ENCODE measurements around the gene PROSER2.
"Not testable (repeated sequence)": the region's sequence is repeated elsewhere in the genome, so short reads cannot be mapped to it uniquely, and the experiment has no call there.

PROSER2 gene

DNA sequence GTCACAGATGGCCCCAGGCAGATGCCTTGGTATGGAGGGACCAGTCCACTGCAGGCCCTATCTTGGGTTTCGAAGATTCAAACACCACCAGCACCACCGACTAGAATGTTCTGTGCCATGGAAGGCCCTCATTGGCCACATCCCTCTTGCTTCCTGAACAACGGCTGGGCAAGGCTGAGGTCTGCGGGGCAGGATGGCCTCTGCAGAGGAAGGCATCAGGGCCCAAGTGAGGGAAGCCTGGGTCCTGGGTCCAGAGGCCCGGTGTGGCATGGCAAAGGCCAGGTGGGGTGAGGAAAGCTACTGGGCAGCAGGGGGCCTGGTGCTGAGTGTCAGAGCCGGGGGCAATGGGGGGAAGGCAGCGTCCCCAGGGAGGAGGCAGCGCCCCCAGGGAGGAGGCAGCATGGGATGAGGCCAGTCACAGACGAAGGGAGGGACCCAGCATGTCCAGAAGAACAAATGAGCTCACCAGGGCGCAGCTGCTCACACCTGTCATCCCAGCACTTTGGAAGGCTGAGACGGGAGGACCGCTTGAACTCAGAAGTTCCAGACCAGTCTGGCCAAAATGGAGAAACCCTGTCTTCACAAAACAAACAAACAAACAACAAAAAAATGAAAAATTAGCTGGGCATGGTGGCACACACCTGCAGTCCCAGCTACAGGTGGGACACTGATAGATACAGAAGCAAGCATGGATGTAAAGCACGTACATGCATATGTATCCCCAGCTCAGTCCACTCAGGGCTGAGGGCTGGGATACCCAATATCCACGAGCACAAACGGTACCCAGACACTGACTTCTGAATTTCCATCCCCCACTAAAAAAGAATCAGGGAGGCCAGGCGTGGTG is 64.4 kb downstream of the PROSER2 start:
- H3K9me2 ChIP-seq (replicated peaks; ENCODE audit: insufficient read depth, low read length) = no peaks in the 10 kb centered on the region
- H3K27ac ChIP-seq (ENCODE audit: low read length) = no peak overlapping the region
- TF ChIP-seq EZH2 (optimal IDR thresholded peaks at IDR 0.05; ENCODE audit: low read depth, low read length) (no peak), EZH2phosphoT487 (IDR thresholded peaks at IDR 0.05; ENCODE audit: low read length) (no peak)
- TF ChIP-seq, protein P1, sequence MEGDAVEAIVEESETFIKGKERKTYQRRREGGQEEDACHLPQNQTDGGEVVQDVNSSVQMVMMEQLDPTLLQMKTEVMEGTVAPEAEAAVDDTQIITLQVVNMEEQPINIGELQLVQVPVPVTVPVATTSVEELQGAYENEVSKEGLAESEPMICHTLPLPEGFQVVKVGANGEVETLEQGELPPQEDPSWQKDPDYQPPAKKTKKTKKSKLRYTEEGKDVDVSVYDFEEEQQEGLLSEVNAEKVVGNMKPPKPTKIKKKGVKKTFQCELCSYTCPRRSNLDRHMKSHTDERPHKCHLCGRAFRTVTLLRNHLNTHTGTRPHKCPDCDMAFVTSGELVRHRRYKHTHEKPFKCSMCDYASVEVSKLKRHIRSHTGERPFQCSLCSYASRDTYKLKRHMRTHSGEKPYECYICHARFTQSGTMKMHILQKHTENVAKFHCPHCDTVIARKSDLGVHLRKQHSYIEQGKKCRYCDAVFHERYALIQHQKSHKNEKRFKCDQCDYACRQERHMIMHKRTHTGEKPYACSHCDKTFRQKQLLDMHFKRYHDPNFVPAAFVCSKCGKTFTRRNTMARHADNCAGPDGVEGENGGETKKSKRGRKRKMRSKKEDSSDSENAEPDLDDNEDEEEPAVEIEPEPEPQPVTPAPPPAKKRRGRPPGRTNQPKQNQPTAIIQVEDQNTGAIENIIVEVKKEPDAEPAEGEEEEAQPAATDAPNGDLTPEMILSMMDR (IDR thresholded peaks at IDR 0.05; ENCODE audit: low read length) = no peak
- H3K79me2 ChIP-seq (ENCODE audit: low read length) = no peaks in the 10 kb centered on the region
- H3K36me3 ChIP-seq (replicated peaks; ENCODE audit: insufficient read depth, low read length) = no peaks in the 10 kb centered on the region
- H3F3A ChIP-seq (ENCODE audit: insufficient read depth, low read length) = no peaks in the 10 kb centered on the region
- H3K9me3 ChIP-seq (replicated peaks; ENCODE audit: insufficient read depth, low read length) = no peaks in the 10 kb centered on the region
- H3K4me3 ChIP-seq (ENCODE audit: low read length) = no peak overlapping the region
- H3K27me3 ChIP-seq (replicated peaks; ENCODE audit: insufficient read depth, low read length) = no peaks in the 10 kb centered on the region
- H3K9ac ChIP-seq (ENCODE audit: low read length) = no peak overlapping the region
- no peaks in the 10 kb centered on the region for H4K20me1 ChIP-seq (ENCODE audit: insufficient read depth, low read length)
- H3K4me2 ChIP-seq (ENCODE audit: low read depth, low read length) = no peak overlapping the region
- H2AFZ ChIP-seq (ENCODE audit: low read length) = no peak overlapping the region
- H3K4me1 ChIP-seq (ENCODE audit: low read length) = no peaks in the 10 kb centered on the region
- DNase-seq = no peak

DNA sequence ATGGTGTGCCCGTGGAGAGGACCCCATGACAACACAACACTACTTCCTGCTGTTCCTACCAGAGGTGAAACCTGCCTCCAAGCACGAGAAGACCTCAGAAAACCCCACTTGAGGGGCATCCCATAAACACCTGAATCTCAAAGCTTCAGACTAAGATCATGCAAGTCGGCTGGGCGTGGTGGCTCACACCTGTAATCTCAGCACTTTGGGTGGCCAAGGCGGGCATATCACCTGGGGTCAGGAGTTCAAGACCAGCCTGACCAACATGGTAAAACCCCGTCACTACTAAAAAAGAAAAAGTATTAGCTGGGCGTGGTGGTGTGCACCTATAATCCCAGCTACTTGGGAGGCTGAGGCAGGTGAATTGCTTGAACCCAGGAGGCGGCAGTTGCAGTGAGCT is 66.1 kb downstream of the PROSER2 start:
- H3K36me3 ChIP-seq (replicated peaks; ENCODE audit: insufficient read depth, low read length); H3K9ac ChIP-seq (ENCODE audit: low read length); DNase-seq; H3K4me2 ChIP-seq (ENCODE audit: low read depth, low read length); H4K20me1 ChIP-seq (ENCODE audit: insufficient read depth, low read length); H3K9me3 ChIP-seq (replicated peaks; ENCODE audit: insufficient read depth, low read length); H3K4me1 ChIP-seq (ENCODE audit: low read length); H3K4me3 ChIP-seq (ENCODE audit: low read length); H3K27ac ChIP-seq (ENCODE audit: low read length); H3F3A ChIP-seq (ENCODE audit: insufficient read depth, low read length); H3K27me3 ChIP-seq (replicated peaks; ENCODE audit: insufficient read depth, low read length); H3K79me2 ChIP-seq (ENCODE audit: low read length); H3K9me2 ChIP-seq (replicated peaks; ENCODE audit: insufficient read depth, low read length); H2AFZ ChIP-seq (ENCODE audit: low read length): not testable (repeated sequence)

DNA sequence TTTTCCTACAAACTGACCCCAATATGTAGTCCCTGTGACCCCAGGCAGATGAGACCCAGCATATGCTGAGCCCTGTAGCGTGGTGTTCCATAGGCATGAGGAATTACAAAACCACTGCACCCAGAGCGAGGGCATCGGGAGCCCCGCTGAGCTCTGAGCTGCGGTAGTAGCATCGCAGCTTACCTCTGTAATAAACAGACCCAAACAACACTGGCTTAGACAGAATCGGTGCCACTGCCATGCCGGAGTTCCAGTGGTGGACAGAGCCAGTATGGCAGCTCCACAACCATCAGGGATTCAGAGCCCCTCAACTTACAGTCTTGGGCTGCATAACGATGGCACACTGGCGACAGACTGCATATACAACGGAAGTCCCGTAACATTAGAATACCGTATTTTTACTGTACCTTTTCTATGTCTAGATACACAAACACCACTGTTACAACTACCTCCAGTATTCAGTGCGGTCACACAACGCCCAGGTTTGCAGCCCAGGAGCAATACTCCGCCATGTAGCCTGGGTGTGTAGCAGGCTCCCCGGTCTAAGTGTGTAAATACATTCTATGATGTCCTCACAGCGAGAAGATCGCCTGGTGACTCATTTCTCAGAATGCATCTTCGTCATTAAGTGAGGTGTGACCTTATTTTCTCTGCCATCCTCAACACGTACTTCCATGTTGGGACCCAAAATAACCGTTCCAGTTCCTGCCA is 68.8 kb downstream of the PROSER2 start:
- Histone ChIP-seq H4K20me1 (ENCODE audit: insufficient read depth, low read length) (no peaks in the 10 kb centered on the region), H2AFZ (ENCODE audit: low read length) (no peak overlapping the region), H3K36me3 (replicated peaks; ENCODE audit: insufficient read depth, low read length) (no peaks in the 10 kb centered on the region), H3F3A (ENCODE audit: insufficient read depth, low read length) (no peaks in the 10 kb centered on the region), H3K9ac (ENCODE audit: low read length) (no peak overlapping the region), H3K4me1 (ENCODE audit: low read length) (no peaks in the 10 kb centered on the region), H3K4me2 (ENCODE audit: low read depth, low read length) (no peak overlapping the region), H3K27me3 (replicated peaks; ENCODE audit: insufficient read depth, low read length) (no peaks in the 10 kb centered on the region), H3K9me2 (replicated peaks; ENCODE audit: insufficient read depth, low read length) (no peaks in the 10 kb centered on the region), H3K27ac (ENCODE audit: low read length) (no peak overlapping the region), H3K79me2 (ENCODE audit: low read length) (no peaks in the 10 kb centered on the region), H3K4me3 (ENCODE audit: low read length) (no peak overlapping the region), H3K9me3 (replicated peaks; ENCODE audit: insufficient read depth, low read length) (no peaks in the 10 kb centered on the region)
- no peak for DNase-seq
- TF ChIP-seq EZH2phosphoT487 (IDR thresholded peaks at IDR 0.05; ENCODE audit: low read length) = no peak
- TF ChIP-seq, protein P1 (IDR thresholded peaks at IDR 0.05; ENCODE audit: low read length) = no peak
- no peak for TF ChIP-seq EZH2 (optimal IDR thresholded peaks at IDR 0.05; ENCODE audit: low read depth, low read length)

Measured in MM.1S (cell line).